Measurements from ENCODE around the gene BRCA2.

Gene BRCA2

GRCh38 chr13:32431361-32431760 is 116.1 kb downstream of the BRCA2 start:
- no peak for DNase-seq

- no peak for DNase-seq
These were observed 117.5 kb downstream of the BRCA2 start for GRCh38 chr13:32432856-32433255.

GRCh38 chr13:32438871-32439270 is 123.6 kb downstream of the BRCA2 start:
- DNase-seq = no peak

GRCh38 chr13:32443111-32443510 is 127.8 kb downstream of the BRCA2 start:
- peak; percentile 39 to 46 for DNase-seq

GRCh38 chr13:32445461-32445860 is 130.2 kb downstream of the BRCA2 start:
- DNase-seq = no peak

GRCh38 chr13:32446220-32446619 is 130.9 kb downstream of the BRCA2 start:
- no peak for DNase-seq

- DNase-seq = no peak
These were observed 131.6 kb downstream of the BRCA2 start for GRCh38 chr13:32446773-32447465.

- no peak for DNase-seq
These were observed 132.8 kb downstream of the BRCA2 start for GRCh38 chr13:32447894-32448623.

GRCh38 chr13:32448972-32449371 is 133.7 kb downstream of the BRCA2 start:
- no peak for DNase-seq
